Peyer's patch (tissue), 4 donors: ENCODE measurements around the gene PTPN13.

ENCODE experiments used
- CTCF ChIP-seq, 6 experiments: fragments of 450-650 bp in 4 of 6; fragments of 200-600 bp in 2 of 6; sonication (generic) in 1 of 6; IDR thresholded peaks; one replicate each; pipeline ENCODE4 v1.5.1; 2017 to 2019; ENCODE audit warnings: antibody characterized with exemption in 6 of 6, mild to moderate bottlenecking in 3 of 6, moderate library complexity in 1 of 6
- POLR2A ChIP-seq, 2 donors: fragments of 450-650 bp; IDR thresholded peaks; one replicate each; pipeline ENCODE4 v1.5.1; 2017; ENCODE audit warnings: antibody characterized with exemption in 2 of 2, mild to moderate bottlenecking in 2 of 2, moderate library complexity in 2 of 2

GRCh38 chr4:86652332-86652932 lies 58.3 kb downstream of the PTPN13 start:
- no peak for TF ChIP-seq CTCF (IDR thresholded peaks at IDR 0.05)
- no peak for TF ChIP-seq POLR2A (IDR thresholded peaks at IDR 0.05)
